Epithelial cell of esophagus (primary cell): ENCODE measurements around the gene SPTB.

Experiments used
- DNase-seq: peaks from one replicate; pipeline ENCODE4 v3.0.0; 2010; ENCODE audit warnings: low read depth
- H3K4me3 ChIP-seq: 2 replicates; pipeline ENCODE4 v1.5.1; 2011; ENCODE audit warnings: mild to moderate bottlenecking, low read length, control low read depth
- CTCF ChIP-seq: IDR thresholded peaks from 2 replicates; pipeline ENCODE4 v1.5.1; 2011; ENCODE audit warnings: low read depth, mild to moderate bottlenecking, low read length, control low read depth, inconsistent platforms; ENCODE audit not compliant: insufficient read depth; ENCODE audit errors: missing control alignments

SPTB gene

DNA sequence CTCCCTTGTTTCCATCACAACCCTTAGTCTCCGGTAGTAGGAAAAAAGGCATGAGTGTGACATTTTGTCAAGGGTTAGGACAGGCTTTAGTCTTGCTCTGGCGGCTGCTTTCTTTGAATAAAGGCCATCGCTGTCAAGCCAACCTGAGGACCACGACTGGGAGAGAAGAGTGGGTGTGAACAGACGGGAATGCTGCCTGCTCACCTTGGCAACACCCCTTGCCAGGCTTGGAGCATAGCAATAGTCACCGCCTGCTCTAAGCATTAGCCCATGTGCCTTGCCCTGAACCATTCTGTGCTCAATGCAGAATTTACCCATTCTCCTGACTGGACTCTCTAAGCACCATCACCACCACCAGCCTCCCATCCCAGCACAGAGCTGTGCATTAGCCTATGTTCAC lies 36.2 kb downstream of the SPTB start:
- no peak for DNase-seq
- no peak for TF ChIP-seq CTCF
- H3K4me3 ChIP-seq = no peak overlapping the region

- TF ChIP-seq CTCF = no peak
- no peak for DNase-seq
- H3K4me3 ChIP-seq = no peak overlapping the region
Observed at GRCh38 chr14:64841772-64842750, 37.6 kb downstream of the SPTB start.

DNA sequence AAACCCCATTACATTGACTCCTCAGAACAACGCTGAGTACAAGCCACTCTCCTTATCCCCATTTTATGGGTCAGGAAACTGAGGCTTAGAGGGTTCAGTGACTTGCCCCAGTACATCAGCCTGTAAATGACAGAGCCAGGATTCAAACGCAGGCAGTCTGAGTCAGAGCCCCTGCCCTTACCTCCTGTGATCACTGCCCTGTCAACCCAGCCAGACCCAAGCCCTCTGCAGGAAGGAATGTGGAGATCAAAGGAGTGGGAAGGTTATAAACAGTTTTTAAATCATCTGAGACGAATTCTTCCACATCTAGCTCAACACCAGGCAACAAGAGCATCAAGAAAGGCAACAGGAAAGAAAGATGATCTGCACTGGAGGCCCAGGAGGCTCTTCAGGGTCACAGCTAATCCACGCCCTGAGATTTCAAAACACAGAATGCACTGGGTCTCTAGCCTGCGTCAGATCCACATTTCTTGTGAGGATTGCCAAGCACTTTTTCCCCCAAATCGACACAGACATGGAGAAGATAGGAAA lies 38.5 kb downstream of the SPTB start:
- peak; percentile 67 for DNase-seq
- H3K4me3 ChIP-seq = no peak overlapping the region
- TF ChIP-seq CTCF = peak; percentile 43

DNA sequence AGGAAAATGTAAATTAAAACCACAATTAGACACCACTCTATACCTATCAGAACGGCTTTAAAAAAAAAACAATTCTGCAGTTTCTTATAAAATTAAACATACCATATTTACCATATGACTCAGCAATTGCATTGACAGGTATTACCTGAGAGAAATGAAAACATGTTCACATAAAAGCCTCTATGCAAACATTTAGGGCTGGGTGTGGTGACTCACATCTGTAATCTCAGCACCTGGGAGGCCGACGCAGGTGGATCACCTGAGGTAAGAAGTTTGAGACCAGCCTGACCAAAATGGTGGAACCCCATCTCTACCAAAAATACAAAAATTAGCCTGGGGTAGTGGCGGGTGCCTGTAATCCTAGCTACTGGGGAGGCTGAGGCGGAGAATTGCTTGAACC lies 41.1 kb downstream of the SPTB start:
- DNase-seq = peak; percentile 85
- H3K4me3 ChIP-seq = no peak overlapping the region
- no peak for TF ChIP-seq CTCF

- no peak for DNase-seq
- no peak overlapping the region for H3K4me3 ChIP-seq
- TF ChIP-seq CTCF = no peak
Observed at GRCh38 chr14:64835431-64835830, 44.3 kb downstream of the SPTB start.

DNA sequence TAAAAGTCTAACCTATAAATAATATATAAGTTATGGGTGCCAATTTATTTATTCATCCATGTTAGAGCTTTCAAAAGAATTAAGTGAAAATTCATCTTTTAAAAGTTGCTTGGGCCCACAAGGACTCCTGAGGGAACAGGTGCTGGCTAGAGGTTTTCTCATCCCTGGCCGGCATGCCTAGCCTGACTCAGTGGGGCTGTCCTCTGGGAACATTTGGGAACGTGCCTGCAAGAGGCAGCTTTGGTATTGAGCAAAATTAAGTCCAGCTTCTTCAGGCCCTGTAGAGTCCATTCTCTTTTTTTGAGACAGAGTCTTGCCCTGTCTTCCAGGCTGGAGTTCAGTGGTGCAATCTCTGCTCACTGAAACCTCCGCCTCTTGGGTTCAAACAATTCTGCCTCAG lies 44.7 kb downstream of the SPTB start:
- TF ChIP-seq CTCF = no peak
- no peak overlapping the region for H3K4me3 ChIP-seq
- no peak for DNase-seq

DNA sequence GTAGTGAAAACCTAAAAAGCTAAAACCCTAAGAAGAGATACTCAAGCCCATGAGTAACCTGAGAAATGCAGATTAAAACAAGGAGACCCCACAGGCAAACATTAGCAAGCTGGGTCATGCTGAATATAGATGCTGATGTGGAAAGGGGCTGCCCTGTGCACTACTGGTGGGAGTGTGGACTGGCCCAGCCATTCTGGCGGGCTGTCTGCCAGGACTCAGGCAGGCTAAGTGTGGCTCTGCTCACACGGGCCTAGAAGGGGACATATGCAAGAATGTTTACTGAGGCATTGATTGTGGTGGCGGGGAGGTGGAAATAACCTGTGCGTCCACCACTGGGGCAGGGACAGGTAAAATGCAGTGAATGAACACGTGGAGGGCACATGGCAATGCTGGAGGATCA lies 48.3 kb downstream of the SPTB start:
- no peak overlapping the region for H3K4me3 ChIP-seq
- DNase-seq = no peak
- TF ChIP-seq CTCF = no peak
